ENCODE data around the gene PRG2. TPM values are rescaled to one million over a fixed set of nuclear protein-coding genes. Genes with fewer than 3 reads are reported as not detected.

The PRG2 gene
- total RNA-seq, 1 experiment from 2014 or later: 0.57 TPM

GRCh38 chr11:57410287-57410686, 19.8 kb upstream of the PRG2 start (continued):
- TF ChIP-seq RORB (CRISPR knock-in tag; IDR thresholded peaks at IDR 0.05) (no peak), ZBTB43 (CRISPR knock-in tag; IDR thresholded peaks at IDR 0.05) (no peak), SOX15 (CRISPR knock-in tag; IDR thresholded peaks at IDR 0.05) (no peak), ATF3 (CRISPR knock-in tag; conservative IDR thresholded peaks at IDR 0.05) (no peak), CTCF (IDR thresholded peaks at IDR 0.05) (no peak), NR3C1 (CRISPR knock-in tag; conservative IDR thresholded peaks at IDR 0.05; ENCODE audit: low read depth) (no peak), IRF2 (CRISPR knock-in tag; IDR thresholded peaks at IDR 0.05; ENCODE audit: borderline replicate concordance, low read depth) (no peak), PRDM15 (CRISPR knock-in tag; IDR thresholded peaks at IDR 0.05) (no peak), ZNF423 (CRISPR knock-in tag; IDR thresholded peaks at IDR 0.05) (no peak), CBFB (CRISPR knock-in tag; IDR thresholded peaks at IDR 0.05; ENCODE audit: low read depth) (no peak), KAT7 (CRISPR knock-in tag; IDR thresholded peaks at IDR 0.05; ENCODE audit: borderline replicate concordance) (no peak), ARID4B (CRISPR knock-in tag; IDR thresholded peaks at IDR 0.05; ENCODE audit: borderline replicate concordance) (no peak), E2F5 (CRISPR knock-in tag; IDR thresholded peaks at IDR 0.05) (no peak)

All from WTC11 (cell line).